Smooth muscle cell (in vitro differentiated cells): ENCODE measurements around the gene DLL3. TPM values are rescaled to one million over a fixed set of nuclear protein-coding genes. Genes with fewer than 3 reads are reported as not detected.

Source experiments
- DNase-seq: peaks from one replicate; lab custom pipeline; 2025; ENCODE audit not compliant: unreplicated experiment; lab: John Stamatoyannopoulos, UW
- H2AFZ ChIP-seq: fragments of 200-600 bp; sonication (generic); 2 replicates; pipeline ENCODE4 v1.6.0; 2016; ENCODE audit warnings: antibody characterized with exemption, low read depth, mild to moderate bottlenecking
- H3F3A ChIP-seq: fragments of 200-600 bp; sonication (generic); 2 replicates; pipeline ENCODE4 v1.6.0; 2017; ENCODE audit warnings: antibody characterized with exemption, low read depth
- H3K27ac ChIP-seq: fragments of 200-600 bp; sonication (generic); 2 replicates; pipeline ENCODE4 v1.5.1; 2016; ENCODE audit warnings: low read depth, mild to moderate bottlenecking
- H3K27me3 ChIP-seq: fragments of 200-600 bp; sonication (generic); 2 replicates; pipeline ENCODE4 v1.6.1; 2016; ENCODE audit warnings: low read depth, mild to moderate bottlenecking
- H3K36me3 ChIP-seq: fragments of 200-600 bp; sonication (generic); 2 replicates; pipeline ENCODE4 v1.5.1; 2016; ENCODE audit warnings: low read depth
- H3K4me1 ChIP-seq: fragments of 200-600 bp; sonication (generic); 2 replicates; pipeline ENCODE4 v1.5.1; 2016; ENCODE audit warnings: low read depth
- H3K4me2 ChIP-seq: fragments of 200-600 bp; sonication (generic); 2 replicates; pipeline ENCODE4 v1.6.0; 2016; ENCODE audit warnings: mild to moderate bottlenecking
- H3K4me3 ChIP-seq: fragments of 200-600 bp; sonication (generic); 2 replicates; pipeline ENCODE4 v1.5.1; 2016; ENCODE audit warnings: mild to moderate bottlenecking
- H3K79me2 ChIP-seq: fragments of 200-600 bp; sonication (generic); 2 replicates; pipeline ENCODE4 v1.6.0; 2016; ENCODE audit warnings: low read depth, mild to moderate bottlenecking
- H3K9ac ChIP-seq: fragments of 200-600 bp; sonication (generic); 2 replicates; pipeline ENCODE4 v1.6.0; 2016; ENCODE audit warnings: low read depth
- H3K9me3 ChIP-seq: fragments of 200-600 bp; sonication (generic); replicated peaks from 2 replicates; pipeline ENCODE4 v1.5.1; 2016; ENCODE audit warnings: low read depth
- H4K20me1 ChIP-seq: fragments of 200-600 bp; sonication (generic); 2 replicates; pipeline ENCODE4 v1.6.0; 2016; ENCODE audit warnings: low read depth
- CTCF ChIP-seq: fragments of 200-600 bp; sonication (generic); IDR thresholded peaks from 2 replicates; pipeline ENCODE4 v1.5.1; 2017; ENCODE audit warnings: borderline replicate concordance, mild to moderate bottlenecking, antibody characterized with exemption; ENCODE audit not compliant: insufficient read depth, poor library complexity, severe bottlenecking
- WGBS: methylation state at CpG from one replicate; pipeline ENCODE4 v1.1.7; 2016; ENCODE audit warnings: low lambda C conversion rate; 5-methylcytosine and 5-hydroxymethylcytosine counted together
- polyA plus RNA-seq: library from polyadenylated mRNA; unstranded; fragments of >200 nt; fragmentation: Nextera tagmentation; extraction: Ambion mirVana; gene quantifications from 2 replicates; pipeline ENCODE4 v1.2.1, GENCODE V29; 2016
- total RNA-seq: library from RNA; depleted of rRNA; stranded (reverse); fragments of >200 nt; gene quantifications from 2 replicates; pipeline ENCODE4 v1.2.3, GENCODE V29; 2014

Gene DLL3
- total and polyA plus RNA-seq, 2 experiments from 2014 or later, result 1.6 to 9.3 TPM

DNA sequence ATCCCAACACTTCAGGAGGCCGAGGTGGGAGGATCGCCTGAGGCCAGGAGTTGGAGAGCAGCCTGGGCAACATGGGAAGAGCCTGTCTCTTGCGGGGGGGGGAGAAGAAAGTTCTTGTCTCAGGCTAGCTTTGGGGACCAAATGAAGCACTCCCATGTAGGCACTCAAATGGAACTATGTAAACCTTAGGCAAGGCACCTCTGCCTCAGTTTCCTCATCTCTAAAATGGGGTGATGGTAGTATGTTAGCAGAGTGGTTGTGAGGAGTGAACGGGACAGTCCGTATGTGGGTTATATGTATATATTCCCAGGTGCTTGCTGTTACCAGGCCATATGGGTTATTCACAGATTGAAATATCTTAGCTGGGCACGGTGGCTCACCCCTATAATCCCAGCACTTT is 6.5 kb upstream of the DLL3 start:
- WGBS, result 92% methylated on average over 6 of the region's 6 CpGs
- H3K79me2 ChIP-seq, result no peaks in the 10 kb centered on the region
- H3K9me3 ChIP-seq, result no peaks in the 10 kb centered on the region
- no peak overlapping the region for H3K4me3 ChIP-seq
- no peak overlapping the region for H3K4me2 ChIP-seq
- DNase-seq, result no peak
- no peaks in the 10 kb centered on the region for H3F3A ChIP-seq
- TF ChIP-seq CTCF, result no peak
- no peak overlapping the region for H3K27ac ChIP-seq
- no peaks in the 10 kb centered on the region for H4K20me1 ChIP-seq
- H2AFZ ChIP-seq, result no peak overlapping the region
- H3K9ac ChIP-seq, result no peak overlapping the region
- H3K36me3 ChIP-seq, result no peaks in the 10 kb centered on the region
- H3K4me1 ChIP-seq, result no peaks in the 10 kb centered on the region
- H3K27me3 ChIP-seq, result no peaks in the 10 kb centered on the region

DNA sequence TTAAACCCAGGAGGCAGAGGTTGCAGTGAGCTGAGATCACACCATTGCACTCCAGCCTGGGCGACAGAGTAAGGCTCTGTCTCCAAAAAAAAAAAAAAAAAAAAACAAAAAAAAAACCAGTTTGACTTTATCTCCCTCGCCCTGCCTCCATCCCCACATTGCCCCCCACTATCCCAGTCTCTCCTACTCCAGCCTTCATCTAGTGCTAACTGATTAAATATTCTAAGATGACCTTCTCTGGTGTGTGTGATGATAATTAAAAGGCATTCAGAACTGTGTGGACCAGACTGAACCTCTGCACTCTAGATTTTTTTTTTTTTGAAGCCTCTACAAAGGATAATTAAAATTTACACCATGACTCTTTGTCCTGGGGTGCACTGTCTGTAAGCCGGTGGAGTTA is 6.0 kb upstream of the DLL3 start:
- H4K20me1 ChIP-seq, result no peaks in the 10 kb centered on the region
- H3K9ac ChIP-seq, result no peak overlapping the region
- WGBS, result 88% methylated on average over 3 of the region's 3 CpGs

GRCh38 chr19:39494661-39495060 is 4.1 kb upstream of the DLL3 start:
- no peaks in the 10 kb centered on the region for H3K9me3 ChIP-seq
- no peaks in the 10 kb centered on the region for H3K36me3 ChIP-seq
- H3K9ac ChIP-seq, result no peak overlapping the region
- H3K4me2 ChIP-seq, result no peak overlapping the region
- H3K27ac ChIP-seq, result no peak overlapping the region
- DNase-seq, result no peak
- TF ChIP-seq CTCF, result no peak
- no peaks in the 10 kb centered on the region for H4K20me1 ChIP-seq
- WGBS, result 89% methylated on average over 5 of the region's 5 CpGs
- peaks cover 13% of the 10 kb centered on the region for H3K4me1 ChIP-seq
- peaks cover 22% of the 10 kb centered on the region for H3K27me3 ChIP-seq
- no peak overlapping the region for H2AFZ ChIP-seq
- H3F3A ChIP-seq, result no peaks in the 10 kb centered on the region
- no peaks in the 10 kb centered on the region for H3K79me2 ChIP-seq
- H3K4me3 ChIP-seq, result no peak overlapping the region

More for the DNA sequence above, 6.0 kb upstream of the DLL3 start:
- no peak for DNase-seq
- H2AFZ ChIP-seq, result no peak overlapping the region
- no peak overlapping the region for H3K4me3 ChIP-seq
- no peak for TF ChIP-seq CTCF
- no peak overlapping the region for H3K4me2 ChIP-seq
- no peaks in the 10 kb centered on the region for H3F3A ChIP-seq
- H3K9me3 ChIP-seq, result no peaks in the 10 kb centered on the region
- H3K4me1 ChIP-seq, result no peaks in the 10 kb centered on the region
- no peaks in the 10 kb centered on the region for H3K36me3 ChIP-seq
- H3K27ac ChIP-seq, result no peak overlapping the region
- H3K79me2 ChIP-seq, result no peaks in the 10 kb centered on the region
- peaks cover 4% of the 10 kb centered on the region for H3K27me3 ChIP-seq

DNA sequence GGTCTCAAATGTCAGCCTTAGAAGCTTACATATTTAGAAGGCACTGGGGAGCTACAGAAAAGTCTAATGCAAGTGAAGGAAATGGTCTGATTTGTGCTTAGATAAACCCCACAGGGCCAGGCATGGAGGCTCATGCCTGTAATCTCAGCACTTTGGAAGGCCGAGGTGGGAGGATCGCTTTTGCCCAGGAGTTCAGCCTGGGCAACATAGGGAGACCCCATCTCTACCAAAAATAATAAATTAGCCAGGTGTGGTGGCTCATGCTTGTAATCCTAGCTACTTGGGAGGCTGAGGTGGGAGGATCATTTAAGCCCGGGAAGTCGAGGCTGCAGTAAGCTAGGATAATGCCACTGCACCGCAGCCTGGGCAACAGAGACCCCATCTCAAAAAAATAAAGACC is 2.7 kb upstream of the DLL3 start:
- H2AFZ ChIP-seq, result no peak overlapping the region
- no peaks in the 10 kb centered on the region for H3K79me2 ChIP-seq
- no peaks in the 10 kb centered on the region for H3K9me3 ChIP-seq
- peaks cover 13% of the 10 kb centered on the region for H3K4me1 ChIP-seq
- H3K4me3 ChIP-seq, result no peak overlapping the region
- no peak overlapping the region for H3K9ac ChIP-seq
- H3K27ac ChIP-seq, result no peak overlapping the region
- DNase-seq, result no peak
- H3F3A ChIP-seq, result no peaks in the 10 kb centered on the region
- H3K4me2 ChIP-seq, result no peak overlapping the region
- TF ChIP-seq CTCF, result no peak
- no peaks in the 10 kb centered on the region for H3K36me3 ChIP-seq
- H4K20me1 ChIP-seq, result no peaks in the 10 kb centered on the region
- peaks cover 36% of the 10 kb centered on the region for H3K27me3 ChIP-seq
- 94% methylated on average over 5 of the region's 5 CpGs for WGBS
